HL-60 (cell line): ENCODE measurements around the gene PARVA.

Source experiments
- DNase-seq, 2 experiments: peaks; one replicate each; pipeline ENCODE4 v3.0.0-alpha.2; 2010 to 2020; ENCODE audit warnings: low read depth in 1 of 2, low spot score in 1 of 2
- H3K27ac ChIP-seq: fragments of 250-450 bp; sonication (Bioruptor Pico); replicated peaks from 2 replicates; pipeline ENCODE4 v1.5.1; 2020; ENCODE audit warnings: mild to moderate bottlenecking, moderate library complexity
- H3K27me3 ChIP-seq: fragments of 250-450 bp; sonication (Bioruptor Pico); 2 replicates; pipeline ENCODE4 v1.5.1; 2021; ENCODE audit warnings: mild to moderate bottlenecking, moderate library complexity; ENCODE audit not compliant: insufficient read depth, poor library complexity, severe bottlenecking
- H3K4me3 ChIP-seq: replicated peaks from 2 replicates; pipeline ENCODE4 v1.5.1; 2011; ENCODE audit warnings: mild to moderate bottlenecking, control low read depth, low read length; ENCODE audit not compliant: insufficient read depth
- CTCF ChIP-seq: IDR thresholded peaks from one replicate; pipeline ENCODE4 v1.5.1; 2011; ENCODE audit warnings: low read length, control low read depth, inconsistent platforms; ENCODE audit not compliant: insufficient read depth
- GABPA ChIP-seq: IDR thresholded peaks from 2 replicates; pipeline ENCODE4 v1.6.1; 2012; ENCODE audit warnings: low read depth
- POLR2AphosphoS5 ChIP-seq: IDR thresholded peaks from 2 replicates; pipeline ENCODE4 v1.6.1; 2012; ENCODE audit warnings: low read depth
- REST ChIP-seq: IDR thresholded peaks from 2 replicates; pipeline ENCODE4 v1.6.1; 2012; ENCODE audit warnings: low read depth; ENCODE audit not compliant: insufficient replicate concordance
- SPI1 ChIP-seq: IDR thresholded peaks from 2 replicates; pipeline ENCODE4 v1.6.1; 2012; ENCODE audit warnings: low read depth, mild to moderate bottlenecking, borderline replicate concordance

PARVA gene

GRCh38 chr11:12359761-12360160 lies 17.6 kb upstream of the PARVA start:
- TF ChIP-seq REST = no peak
- no peak for TF ChIP-seq POLR2AphosphoS5
- TF ChIP-seq CTCF = no peak
- TF ChIP-seq GABPA = no peak
- no peak for TF ChIP-seq SPI1
- Histone ChIP-seq H3K27ac (no peak overlapping the region), H3K27me3 (peaks cover 5% of the 10 kb centered on the region), H3K4me3 (no peak overlapping the region)
- DNase-seq = no peak

GRCh38 chr11:12361682-12362081 lies 15.7 kb upstream of the PARVA start:
- no peak for DNase-seq
- no peak overlapping the region for H3K27ac ChIP-seq
- H3K4me3 ChIP-seq = no peak overlapping the region
- H3K27me3 ChIP-seq = peaks cover 5% of the 10 kb centered on the region
- TF ChIP-seq GABPA (no peak), REST (no peak), POLR2AphosphoS5 (no peak), CTCF (no peak), SPI1 (no peak)

- Histone ChIP-seq H3K27ac (no peak overlapping the region), H3K4me3 (no peak overlapping the region), H3K27me3 (peaks cover 5% of the 10 kb centered on the region)
- DNase-seq = no peak
- TF ChIP-seq GABPA (no peak), POLR2AphosphoS5 (no peak), SPI1 (no peak), CTCF (no peak), REST (no peak)
Measured at GRCh38 chr11:12362857-12363256, 14.5 kb upstream of the PARVA start.
